Measurements from ENCODE around the gene DIS3L.

GRCh38 chr15:66302489-66303278 lies 9.3 kb downstream of the DIS3L start:
- TF ChIP-seq CTCF (IDR thresholded peaks at IDR 0.05; ENCODE audit: insufficient read depth, low read depth, low read length) = no peak
- no peak for TF ChIP-seq EZH2 (IDR thresholded peaks at IDR 0.05; ENCODE audit: insufficient read depth, low read length)

Measured in astrocyte (in vitro differentiated cells and primary cell).